Measurements from ENCODE around the gene CFAP47. TPM values are rescaled to one million over a fixed set of nuclear protein-coding genes. Genes with fewer than 3 reads are reported as not detected.
"Not testable (repeated sequence)": the region's sequence is repeated elsewhere in the genome, so short reads cannot be mapped to it uniquely, and the experiment has no call there.

The CFAP47 gene, protein sequence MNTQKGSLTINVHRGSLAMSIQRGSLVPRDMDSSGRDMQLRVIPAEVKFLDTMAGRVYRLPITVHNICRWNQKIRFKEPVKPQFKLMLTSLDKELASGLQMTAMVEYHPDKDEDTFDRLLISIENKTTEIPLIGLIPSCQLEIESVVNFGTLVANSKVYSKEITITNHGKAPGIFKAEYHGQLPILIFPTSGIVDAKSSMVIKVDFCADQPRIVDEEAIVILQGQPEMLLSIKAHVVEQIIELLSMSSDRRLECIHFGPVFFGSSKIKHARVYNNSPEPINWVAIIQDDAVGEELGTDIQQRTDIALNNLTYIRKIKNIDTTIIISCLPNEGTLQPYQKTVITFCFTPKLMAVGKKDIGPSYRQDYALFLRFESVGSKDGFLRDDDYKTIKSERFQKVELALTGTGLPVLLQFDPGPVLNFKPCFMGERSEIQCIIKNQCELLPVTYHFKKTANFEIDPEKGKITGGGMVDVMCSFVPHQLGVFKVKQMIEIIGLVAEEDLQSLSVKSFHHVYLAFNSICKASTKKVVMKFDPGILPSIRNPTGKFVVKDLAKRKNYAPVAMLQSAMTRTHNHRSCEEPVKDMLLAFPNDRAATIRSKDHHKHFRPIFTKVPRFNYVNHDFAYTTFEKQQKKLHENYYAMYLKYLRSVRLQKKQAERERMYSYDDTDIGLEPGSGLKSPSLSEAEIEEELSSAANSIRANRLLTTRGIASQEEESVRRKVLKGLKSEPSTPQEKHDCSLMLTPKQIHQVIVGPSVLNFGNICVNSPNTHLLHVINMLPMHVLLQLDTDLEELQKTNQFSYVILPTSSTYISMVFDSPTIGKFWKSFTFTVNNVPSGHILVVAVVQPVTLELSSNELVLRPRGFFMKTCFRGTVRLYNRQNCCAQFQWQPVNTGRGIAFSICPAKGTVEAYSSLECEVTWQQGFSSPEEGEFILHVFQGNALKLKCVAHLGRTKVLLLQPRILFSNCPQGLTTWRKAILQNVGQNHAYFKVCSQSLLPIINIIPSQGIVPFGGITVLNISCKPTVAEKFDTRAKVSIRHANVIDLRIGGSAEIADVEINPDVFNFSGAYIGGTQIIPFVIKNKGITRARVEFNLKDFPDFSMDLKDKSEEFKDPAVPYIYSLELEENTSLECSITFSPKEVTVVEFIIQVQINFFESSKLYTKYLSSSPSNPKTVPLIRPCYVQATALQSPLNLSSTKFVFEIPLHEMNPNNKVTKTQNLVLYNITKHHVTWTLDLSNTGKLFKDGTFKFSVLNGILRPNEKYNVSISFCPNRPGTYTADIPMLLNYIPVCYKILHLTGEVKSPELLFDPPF (N-terminal part only)
- total RNA-seq = 1 to 10 TPM; 2.4 to 8.8 (median 4.1) TPM

GRCh38 chrX:35919536-35920309 lies at the start of gene CFAP47:
Gene CFAP47 (plus strand): TSS chrX:35919734. CDS start chrX:35919800, 66 bp downstream.
- no peak for TF ChIP-seq POLR2A (IDR thresholded peaks at IDR 0.05)
- intact Hi-C loops (cut with DNase I) = no loop called here
- peak; percentile 68 to 73 for DNase-seq
- H3K36me3 ChIP-seq = no peaks in the 10 kb centered on the region
- no peak within 1 kb of the TSS for H3K27ac ChIP-seq
- peak within 1 kb of the TSS in 2 of 3 donors; percentile 3 to 5 for H3K4me3 ChIP-seq (replicated peaks in 1 of 3)
- no peaks in the 10 kb centered on the region for H3K4me1 ChIP-seq
- no peaks in the 10 kb centered on the region for H3K9me3 ChIP-seq
- 0% methylated on average over 6 to 18 of the region's 38 CpGs for WGBS, 2 donors
- no peaks in the 10 kb centered on the region for H3K27me3 ChIP-seq

- no peak for DNase-seq
- no peak overlapping the region for H3K27ac ChIP-seq
- no peak overlapping the region for H3K4me3 ChIP-seq (replicated peaks in 1 of 3)
- WGBS, 2 donors = 44 to 67% methylated on average over 2 of the region's 2 CpGs
- H3K9me3 ChIP-seq = no peaks in the 10 kb centered on the region
- H3K36me3 ChIP-seq = no peaks in the 10 kb centered on the region
- intact Hi-C loops (cut with DNase I) = no loop called here
- no peaks in the 10 kb centered on the region for H3K4me1 ChIP-seq
- no peaks in the 10 kb centered on the region for H3K27me3 ChIP-seq
- TF ChIP-seq, protein P1, sequence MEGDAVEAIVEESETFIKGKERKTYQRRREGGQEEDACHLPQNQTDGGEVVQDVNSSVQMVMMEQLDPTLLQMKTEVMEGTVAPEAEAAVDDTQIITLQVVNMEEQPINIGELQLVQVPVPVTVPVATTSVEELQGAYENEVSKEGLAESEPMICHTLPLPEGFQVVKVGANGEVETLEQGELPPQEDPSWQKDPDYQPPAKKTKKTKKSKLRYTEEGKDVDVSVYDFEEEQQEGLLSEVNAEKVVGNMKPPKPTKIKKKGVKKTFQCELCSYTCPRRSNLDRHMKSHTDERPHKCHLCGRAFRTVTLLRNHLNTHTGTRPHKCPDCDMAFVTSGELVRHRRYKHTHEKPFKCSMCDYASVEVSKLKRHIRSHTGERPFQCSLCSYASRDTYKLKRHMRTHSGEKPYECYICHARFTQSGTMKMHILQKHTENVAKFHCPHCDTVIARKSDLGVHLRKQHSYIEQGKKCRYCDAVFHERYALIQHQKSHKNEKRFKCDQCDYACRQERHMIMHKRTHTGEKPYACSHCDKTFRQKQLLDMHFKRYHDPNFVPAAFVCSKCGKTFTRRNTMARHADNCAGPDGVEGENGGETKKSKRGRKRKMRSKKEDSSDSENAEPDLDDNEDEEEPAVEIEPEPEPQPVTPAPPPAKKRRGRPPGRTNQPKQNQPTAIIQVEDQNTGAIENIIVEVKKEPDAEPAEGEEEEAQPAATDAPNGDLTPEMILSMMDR (IDR thresholded peaks at IDR 0.05) = no peak
- no peak for TF ChIP-seq POLR2A (IDR thresholded peaks at IDR 0.05)
Observed at GRCh38 chrX:35880601-35881000, 38.9 kb upstream of the CFAP47 start.

- Histone ChIP-seq H3K27ac (no peak overlapping the region), H3K4me3 (replicated peaks in 1 of 3) (no peak overlapping the region), H3K4me1 (no peaks in the 10 kb centered on the region), H3K9me3 (no peaks in the 10 kb centered on the region), H3K27me3 (no peaks in the 10 kb centered on the region), H3K36me3 (no peaks in the 10 kb centered on the region)
- no peak for TF ChIP-seq POLR2A (IDR thresholded peaks at IDR 0.05)
- TF ChIP-seq, protein P1 (IDR thresholded peaks at IDR 0.05) = no peak
- intact Hi-C loops (cut with DNase I) = no loop called here
- no peak for DNase-seq
Observed at GRCh38 chrX:35886135-35886534, 33.4 kb upstream of the CFAP47 start.

DNA sequence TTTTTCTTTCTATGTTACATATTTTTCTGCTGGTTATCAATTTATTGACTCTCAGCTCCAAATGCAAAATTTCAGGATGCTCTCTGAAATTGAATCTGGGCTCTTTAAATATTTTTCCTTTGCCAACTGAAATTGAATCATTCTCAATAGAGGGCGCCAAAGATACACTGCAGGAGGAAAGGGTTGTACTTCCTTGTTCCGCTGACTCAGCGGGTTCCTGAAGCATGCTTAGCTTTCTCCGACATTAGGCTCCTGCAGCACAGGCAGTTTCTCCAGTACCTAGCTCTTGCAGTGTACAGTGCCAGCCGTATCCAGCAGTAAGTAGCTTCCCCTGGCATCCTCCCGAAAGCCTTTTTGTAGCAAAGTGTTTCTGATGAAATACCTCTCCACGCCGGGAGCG lies 28.8 kb upstream of the CFAP47 start:
- H3K27ac ChIP-seq = no peak overlapping the region
- DNase-seq = peak; percentile 56 to 65
- no peaks in the 10 kb centered on the region for H3K9me3 ChIP-seq
- TF ChIP-seq POLR2A (IDR thresholded peaks at IDR 0.05) = no peak
- TF ChIP-seq, protein P1 (IDR thresholded peaks at IDR 0.05) = peak in 5 of 6 experiments; percentile 27 to 63 (median 62)
- H3K27me3 ChIP-seq = no peaks in the 10 kb centered on the region
- H3K4me3 ChIP-seq (replicated peaks in 1 of 3) = no peak overlapping the region
- H3K36me3 ChIP-seq = no peaks in the 10 kb centered on the region
- 35 to 38% methylated on average over 5 to 6 of the region's 9 CpGs for WGBS, 2 donors
- intact Hi-C loops (cut with DNase I) = no loop called here
- no peaks in the 10 kb centered on the region for H3K4me1 ChIP-seq

- 82 to 100% methylated on average over 1 to 3 of the region's 6 CpGs for WGBS, 2 donors
- H3K27ac ChIP-seq; intact Hi-C loops (cut with DNase I); DNase-seq; H3K4me3 ChIP-seq (replicated peaks in 1 of 3); H3K4me1 ChIP-seq; H3K27me3 ChIP-seq; H3K9me3 ChIP-seq; H3K36me3 ChIP-seq: not testable (repeated sequence)
Observed at GRCh38 chrX:35986816-35987215, 67.3 kb downstream of the CFAP47 start.

Data from thyroid gland (tissue), 4 donors.